Measurements from ENCODE around the gene ACAN.

DNA sequence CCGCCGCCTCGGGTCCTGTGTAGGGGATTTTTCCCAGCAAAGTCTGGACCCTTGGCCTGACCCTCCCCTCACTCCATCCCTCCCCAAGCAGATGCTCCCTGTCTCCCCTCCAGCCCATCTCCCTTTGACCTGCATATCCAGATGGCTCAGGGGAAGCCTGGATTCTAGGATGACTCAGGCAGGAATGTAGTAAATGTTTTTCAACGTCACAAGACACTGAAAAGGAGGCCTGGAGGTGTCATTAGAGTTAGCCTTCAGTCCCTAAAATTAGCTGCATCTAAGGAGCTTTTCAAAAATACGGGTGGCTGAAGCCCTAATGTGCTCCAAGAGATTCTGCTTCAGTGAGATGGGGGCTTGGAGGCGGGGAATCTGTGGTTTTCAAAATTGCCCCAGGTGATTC is 7.2 kb downstream of the ACAN start:
- TF ChIP-seq, protein P1, sequence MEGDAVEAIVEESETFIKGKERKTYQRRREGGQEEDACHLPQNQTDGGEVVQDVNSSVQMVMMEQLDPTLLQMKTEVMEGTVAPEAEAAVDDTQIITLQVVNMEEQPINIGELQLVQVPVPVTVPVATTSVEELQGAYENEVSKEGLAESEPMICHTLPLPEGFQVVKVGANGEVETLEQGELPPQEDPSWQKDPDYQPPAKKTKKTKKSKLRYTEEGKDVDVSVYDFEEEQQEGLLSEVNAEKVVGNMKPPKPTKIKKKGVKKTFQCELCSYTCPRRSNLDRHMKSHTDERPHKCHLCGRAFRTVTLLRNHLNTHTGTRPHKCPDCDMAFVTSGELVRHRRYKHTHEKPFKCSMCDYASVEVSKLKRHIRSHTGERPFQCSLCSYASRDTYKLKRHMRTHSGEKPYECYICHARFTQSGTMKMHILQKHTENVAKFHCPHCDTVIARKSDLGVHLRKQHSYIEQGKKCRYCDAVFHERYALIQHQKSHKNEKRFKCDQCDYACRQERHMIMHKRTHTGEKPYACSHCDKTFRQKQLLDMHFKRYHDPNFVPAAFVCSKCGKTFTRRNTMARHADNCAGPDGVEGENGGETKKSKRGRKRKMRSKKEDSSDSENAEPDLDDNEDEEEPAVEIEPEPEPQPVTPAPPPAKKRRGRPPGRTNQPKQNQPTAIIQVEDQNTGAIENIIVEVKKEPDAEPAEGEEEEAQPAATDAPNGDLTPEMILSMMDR (IDR thresholded peaks at IDR 0.05): no peak
- no peak for TF ChIP-seq POLR2A (IDR thresholded peaks at IDR 0.05)
